Measurements from ENCODE around the gene OR8D1. TPM values are rescaled to one million over a fixed set of nuclear protein-coding genes. Genes with fewer than 3 reads are reported as not detected.

The OR8D1 gene
- polyA plus RNA-seq (2012; ENCODE audit: low read depth, missing spikeins), result not detected

DNA sequence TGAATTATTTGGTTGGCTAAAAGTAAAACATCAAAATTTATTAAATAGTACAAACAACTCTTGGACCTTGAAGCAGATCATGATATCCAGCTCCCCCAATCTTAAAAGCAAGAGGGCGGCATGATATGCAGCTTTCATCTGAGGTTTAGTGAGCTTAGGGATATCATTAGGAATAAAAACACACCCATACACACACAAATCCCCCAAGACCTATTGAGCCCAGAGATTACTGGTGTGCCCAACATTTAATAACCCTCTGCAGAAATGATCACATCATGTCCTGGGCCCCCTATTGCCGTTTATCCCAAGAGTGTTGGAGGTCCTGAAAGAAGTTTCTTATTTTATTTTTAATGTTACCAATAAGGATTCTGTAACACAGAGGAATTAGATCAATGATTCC is at the start of gene OR8D1:
Gene OR8D1 (minus strand): TSS at position 101 of the 400 bp plus-strand sequence. CDS start 3,183 bp downstream, outside the sequence.
- DNase-seq (ENCODE audit: insufficient read length, low spot score) (no peak), FAIRE-seq (no peak)
- TF ChIP-seq TAF1 (IDR thresholded peaks at IDR 0.05; ENCODE audit: low read depth, low read length) (no peak), PAX5 (IDR thresholded peaks at IDR 0.05; ENCODE audit: insufficient read depth, low read length, severe bottlenecking) (no peak)

DNA sequence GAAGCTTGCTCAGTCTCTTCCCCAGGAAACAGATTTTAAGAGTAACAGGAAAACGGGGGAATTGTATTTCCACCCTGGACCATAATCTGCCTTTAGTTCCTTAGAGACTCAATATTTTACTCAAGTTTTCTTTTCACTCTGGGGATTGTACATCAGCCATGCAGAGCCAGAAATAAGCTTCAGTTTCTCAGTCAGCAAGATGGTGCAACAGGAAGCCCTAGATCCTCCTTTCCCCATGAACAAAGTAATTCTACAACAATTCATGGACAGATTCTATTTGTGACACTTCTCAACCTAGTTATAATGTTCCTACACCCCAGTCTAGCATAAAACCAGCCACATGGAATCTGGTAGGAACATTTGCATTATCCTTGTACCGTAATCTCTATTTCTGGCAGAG is 45.8 kb upstream of the OR8D1 start:
- FAIRE-seq, result no peak
- TF ChIP-seq SPI1 (IDR thresholded peaks at IDR 0.05; ENCODE audit: low read depth, low read length) (no peak), TAF1 (IDR thresholded peaks at IDR 0.05; ENCODE audit: low read depth, low read length) (no peak), POLR2AphosphoS5 (IDR thresholded peaks at IDR 0.05; ENCODE audit: low read depth, low read length) (no peak), POU2F2 (IDR thresholded peaks at IDR 0.05; ENCODE audit: low read depth, low read length) (no peak), PAX5 (IDR thresholded peaks at IDR 0.05; ENCODE audit: insufficient read depth, low read length, severe bottlenecking) (no peak), POLR2A (IDR thresholded peaks at IDR 0.05; ENCODE audit: low read depth, low read length) (no peak)
- DNase-seq (ENCODE audit: insufficient read length, low spot score), result no peak

DNA sequence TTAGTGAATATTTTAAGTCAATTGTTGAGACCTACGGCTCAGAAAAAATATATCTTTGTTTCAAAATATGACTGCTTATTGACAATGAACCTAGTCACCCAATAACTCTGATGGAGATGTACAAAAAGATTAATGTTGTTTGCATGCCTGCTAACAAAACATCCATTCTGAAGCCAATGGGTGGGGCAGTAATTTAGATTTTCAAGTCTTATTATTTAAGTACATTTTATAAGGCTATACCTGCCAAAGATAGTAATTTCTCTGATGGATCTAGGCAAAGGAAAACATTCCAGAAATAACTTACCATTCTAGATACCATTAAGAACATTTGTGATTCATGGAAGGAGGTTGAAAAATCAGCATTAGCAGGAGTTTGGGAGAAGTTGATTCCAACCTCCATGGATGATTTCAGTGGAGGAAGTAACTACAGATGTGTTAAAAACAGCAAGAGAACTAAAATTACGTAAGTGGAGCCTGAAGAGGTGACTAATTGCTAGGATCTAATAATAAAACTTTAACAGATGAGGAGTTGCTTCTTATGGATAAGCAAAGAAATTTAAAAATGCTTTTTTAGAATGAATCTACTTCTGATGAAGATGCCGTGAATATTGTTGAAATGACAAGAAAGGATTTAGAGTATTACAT is 32.7 kb upstream of the OR8D1 start:
- FAIRE-seq (no peak), DNase-seq (ENCODE audit: insufficient read length, low spot score) (no peak)

DNA sequence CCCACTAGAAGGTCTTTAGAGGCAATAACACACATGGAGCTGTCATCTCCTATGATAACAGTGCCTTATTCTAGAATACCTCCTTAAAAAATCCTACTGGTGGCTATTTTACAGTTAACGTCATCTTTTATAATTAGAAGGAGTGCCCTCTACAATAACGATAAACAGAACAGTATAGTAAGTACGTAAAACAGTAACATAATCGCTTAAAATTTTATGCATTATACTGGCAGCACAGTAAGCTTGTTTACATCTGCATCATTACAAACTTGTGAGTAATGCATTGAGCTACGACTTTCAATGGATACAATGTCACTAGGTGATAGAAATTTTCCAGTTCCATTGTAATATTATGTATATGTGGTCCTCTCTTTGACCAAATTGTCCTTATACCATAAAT is 30.6 kb upstream of the OR8D1 start:
- FAIRE-seq (no peak), DNase-seq (ENCODE audit: insufficient read length, low spot score) (no peak)
- no peak for TF ChIP-seq PAX5 (IDR thresholded peaks at IDR 0.05; ENCODE audit: insufficient read depth, low read length, severe bottlenecking)
- TF ChIP-seq POU2F2 (IDR thresholded peaks at IDR 0.05; ENCODE audit: low read depth, low read length), result no peak
- TF ChIP-seq TAF1 (IDR thresholded peaks at IDR 0.05; ENCODE audit: low read depth, low read length), result no peak
- no peak for TF ChIP-seq POLR2A (IDR thresholded peaks at IDR 0.05; ENCODE audit: low read depth, low read length)
- no peak for TF ChIP-seq SPI1 (IDR thresholded peaks at IDR 0.05; ENCODE audit: low read depth, low read length)
- no peak for TF ChIP-seq POLR2AphosphoS5 (IDR thresholded peaks at IDR 0.05; ENCODE audit: low read depth, low read length)

More for the DNA sequence above, 32.7 kb upstream of the OR8D1 start:
- TF ChIP-seq POU2F2 (IDR thresholded peaks at IDR 0.05; ENCODE audit: low read depth, low read length) (no peak), PAX5 (IDR thresholded peaks at IDR 0.05; ENCODE audit: insufficient read depth, low read length, severe bottlenecking) (no peak), POLR2AphosphoS5 (IDR thresholded peaks at IDR 0.05; ENCODE audit: low read depth, low read length) (no peak), POLR2A (IDR thresholded peaks at IDR 0.05; ENCODE audit: low read depth, low read length) (no peak), SPI1 (IDR thresholded peaks at IDR 0.05; ENCODE audit: low read depth, low read length) (no peak), TAF1 (IDR thresholded peaks at IDR 0.05; ENCODE audit: low read depth, low read length) (no peak)

DNA sequence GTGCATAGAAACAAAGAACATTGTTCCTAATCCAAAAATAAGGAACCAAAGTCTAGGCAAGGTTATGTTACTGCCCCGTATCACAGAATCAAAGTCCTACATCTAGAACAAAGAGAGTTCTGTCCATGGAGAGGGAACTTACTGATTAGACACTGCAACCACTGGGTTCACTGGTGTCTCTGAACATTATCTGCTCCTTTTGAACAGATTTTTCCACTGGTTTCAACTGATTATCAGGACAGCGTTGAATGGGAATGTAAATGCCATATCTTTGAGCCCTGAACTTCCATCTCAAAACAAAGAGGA is 26.3 kb upstream of the OR8D1 start:
- no peak for FAIRE-seq
- TF ChIP-seq POLR2A (IDR thresholded peaks at IDR 0.05; ENCODE audit: low read depth, low read length) (no peak), POLR2AphosphoS5 (IDR thresholded peaks at IDR 0.05; ENCODE audit: low read depth, low read length) (no peak), PAX5 (IDR thresholded peaks at IDR 0.05; ENCODE audit: insufficient read depth, low read length, severe bottlenecking) (no peak), SPI1 (IDR thresholded peaks at IDR 0.05; ENCODE audit: low read depth, low read length) (no peak), TAF1 (IDR thresholded peaks at IDR 0.05; ENCODE audit: low read depth, low read length) (no peak), POU2F2 (IDR thresholded peaks at IDR 0.05; ENCODE audit: low read depth, low read length) (no peak)

DNA sequence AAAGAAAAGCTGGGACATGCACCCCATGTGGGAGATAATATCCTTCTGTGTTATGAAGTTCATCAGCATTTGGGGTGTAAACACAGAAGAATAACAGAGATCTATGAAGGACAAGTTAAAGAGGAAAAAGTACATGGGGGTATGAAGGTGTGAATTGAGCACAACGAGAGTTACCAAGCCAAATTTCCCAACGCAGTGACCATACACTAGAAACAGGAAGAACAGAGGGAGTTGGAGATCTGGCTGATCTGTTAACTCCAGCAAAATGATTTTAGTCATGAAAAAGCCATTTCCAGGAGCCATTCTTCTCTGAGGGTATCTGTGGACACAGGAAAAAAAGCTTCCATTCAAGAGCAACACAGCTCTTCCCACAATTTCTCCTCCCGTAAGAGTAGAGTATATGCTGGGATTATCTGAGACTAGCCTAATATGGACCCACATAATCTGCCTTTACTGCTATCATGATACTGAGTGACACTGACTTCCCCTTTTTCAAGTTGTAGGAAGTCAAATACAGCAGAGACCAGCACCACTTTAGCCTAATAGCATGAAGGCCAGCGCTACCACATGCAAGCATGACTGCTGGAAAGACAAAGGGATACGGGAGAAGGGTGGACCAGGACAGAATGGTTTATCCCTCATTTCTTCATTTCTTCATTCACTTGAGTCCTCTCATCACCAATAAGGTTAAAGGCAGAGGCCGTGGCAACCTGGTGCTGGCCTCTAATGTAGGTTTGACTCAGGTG is 25.8 kb upstream of the OR8D1 start:
- no peak for FAIRE-seq
- no peak for DNase-seq (ENCODE audit: insufficient read length, low spot score)
- TF ChIP-seq POLR2A (IDR thresholded peaks at IDR 0.05; ENCODE audit: low read depth, low read length) (no peak), SPI1 (IDR thresholded peaks at IDR 0.05; ENCODE audit: low read depth, low read length) (no peak), POU2F2 (IDR thresholded peaks at IDR 0.05; ENCODE audit: low read depth, low read length) (no peak), TAF1 (IDR thresholded peaks at IDR 0.05; ENCODE audit: low read depth, low read length) (no peak), PAX5 (IDR thresholded peaks at IDR 0.05; ENCODE audit: insufficient read depth, low read length, severe bottlenecking) (no peak), POLR2AphosphoS5 (IDR thresholded peaks at IDR 0.05; ENCODE audit: low read depth, low read length) (no peak)

More for the DNA sequence above, 26.3 kb upstream of the OR8D1 start:
- no peak for DNase-seq (ENCODE audit: insufficient read length, low spot score)

DNA sequence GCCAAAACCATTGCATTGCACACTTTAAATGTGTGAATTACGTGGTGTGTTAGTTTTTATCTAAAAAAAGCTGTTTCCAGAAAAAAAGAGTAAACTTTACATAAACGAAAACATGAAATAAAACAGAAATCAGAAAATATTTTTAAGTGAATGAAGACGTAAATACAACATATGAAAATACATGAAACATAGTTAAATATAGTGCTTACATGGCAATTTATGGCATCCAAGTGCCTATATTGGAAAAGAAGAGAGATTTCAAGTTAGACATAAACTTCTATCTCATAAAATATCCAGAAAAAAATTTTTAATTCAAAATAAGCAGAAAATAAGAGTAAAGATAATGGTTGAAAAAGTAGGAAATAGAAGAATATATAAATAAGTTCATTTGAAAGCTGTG is 18.1 kb upstream of the OR8D1 start:
- DNase-seq (ENCODE audit: insufficient read length, low spot score) (no peak), FAIRE-seq (no peak)
- TF ChIP-seq POLR2A (IDR thresholded peaks at IDR 0.05; ENCODE audit: low read depth, low read length), result no peak
- TF ChIP-seq TAF1 (IDR thresholded peaks at IDR 0.05; ENCODE audit: low read depth, low read length), result no peak
- TF ChIP-seq SPI1 (IDR thresholded peaks at IDR 0.05; ENCODE audit: low read depth, low read length), result no peak
- no peak for TF ChIP-seq POU2F2 (IDR thresholded peaks at IDR 0.05; ENCODE audit: low read depth, low read length)
- TF ChIP-seq POLR2AphosphoS5 (IDR thresholded peaks at IDR 0.05; ENCODE audit: low read depth, low read length), result no peak
- no peak for TF ChIP-seq PAX5 (IDR thresholded peaks at IDR 0.05; ENCODE audit: insufficient read depth, low read length, severe bottlenecking)

DNA sequence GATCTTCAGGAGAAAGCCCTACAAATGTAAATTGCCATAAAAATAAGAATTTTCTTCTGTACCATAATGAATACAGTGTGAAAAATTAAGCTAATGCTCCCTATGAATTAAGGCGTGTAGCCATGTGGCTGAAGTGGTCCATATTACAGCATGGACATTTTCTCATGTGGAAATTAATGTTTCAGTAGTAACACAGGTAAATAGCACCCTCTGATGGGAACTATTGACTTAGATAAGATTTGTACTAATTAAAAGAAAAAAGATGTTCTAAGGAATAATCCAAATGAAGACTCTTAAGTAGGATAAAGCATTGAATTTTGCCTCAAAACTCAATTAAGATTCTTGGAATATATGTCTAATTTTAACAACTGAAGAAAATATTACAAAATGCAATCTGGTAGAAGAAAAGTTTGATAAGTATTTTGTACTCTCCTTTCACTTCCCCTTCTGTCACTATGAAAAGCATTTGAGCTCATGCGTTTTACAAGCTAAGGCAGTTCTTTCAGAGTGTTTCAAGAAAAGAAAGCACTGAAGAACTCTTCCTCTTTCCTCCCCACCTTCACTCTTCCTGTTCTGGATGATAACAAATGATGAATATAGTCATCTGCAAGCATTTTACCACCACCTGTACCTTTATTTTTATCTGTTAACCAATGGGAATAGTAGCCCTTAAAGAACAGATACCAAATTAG is 16.2 kb upstream of the OR8D1 start:
- TF ChIP-seq POU2F2 (IDR thresholded peaks at IDR 0.05; ENCODE audit: low read depth, low read length) (no peak), SPI1 (IDR thresholded peaks at IDR 0.05; ENCODE audit: low read depth, low read length) (peak; percentile 95)
- DNase-seq (ENCODE audit: insufficient read length, low spot score), result peak; percentile 7
- peak; percentile 65 for FAIRE-seq

DNA sequence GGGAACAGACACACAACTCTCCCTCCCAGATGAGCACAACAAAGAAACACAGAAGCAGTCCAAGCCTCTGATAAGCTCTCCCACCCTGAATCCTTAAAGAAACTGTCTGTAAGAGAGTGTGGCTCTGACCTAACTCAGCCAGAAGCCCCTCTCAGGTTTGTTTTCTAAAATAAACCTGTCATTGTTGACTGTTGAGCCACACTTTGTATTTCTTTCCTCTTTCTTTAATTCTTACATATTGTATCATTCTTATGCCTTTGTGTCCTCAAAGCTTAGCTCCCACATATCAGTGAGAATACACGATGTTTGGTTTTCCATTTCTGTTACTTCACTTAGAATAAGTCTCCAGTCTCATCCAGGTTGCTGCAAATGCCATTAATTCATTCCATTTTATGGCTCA is 14.0 kb upstream of the OR8D1 start:
- DNase-seq (ENCODE audit: insufficient read length, low spot score) (no peak), FAIRE-seq (peak; percentile 9)
- TF ChIP-seq PAX5 (IDR thresholded peaks at IDR 0.05; ENCODE audit: insufficient read depth, low read length, severe bottlenecking), result no peak
- TF ChIP-seq POLR2AphosphoS5 (IDR thresholded peaks at IDR 0.05; ENCODE audit: low read depth, low read length), result no peak
- TF ChIP-seq POU2F2 (IDR thresholded peaks at IDR 0.05; ENCODE audit: low read depth, low read length), result no peak
